GM20431 (cell line): ENCODE data around the gene MAML1.
"Not testable (repeated sequence)": the region's sequence is repeated elsewhere in the genome, so short reads cannot be mapped to it uniquely, and the experiment has no call there.

Experiments used
- in situ Hi-C: fragments of 300-500 bp; cut with MseI, MboI; formaldehyde crosslinking; loops from one replicate; pipeline ENCODE4 v1.15.0; 2020; ENCODE audit warnings: low sequenced_read_pairs; ENCODE audit not compliant: unreplicated experiment

Gene MAML1

DNA sequence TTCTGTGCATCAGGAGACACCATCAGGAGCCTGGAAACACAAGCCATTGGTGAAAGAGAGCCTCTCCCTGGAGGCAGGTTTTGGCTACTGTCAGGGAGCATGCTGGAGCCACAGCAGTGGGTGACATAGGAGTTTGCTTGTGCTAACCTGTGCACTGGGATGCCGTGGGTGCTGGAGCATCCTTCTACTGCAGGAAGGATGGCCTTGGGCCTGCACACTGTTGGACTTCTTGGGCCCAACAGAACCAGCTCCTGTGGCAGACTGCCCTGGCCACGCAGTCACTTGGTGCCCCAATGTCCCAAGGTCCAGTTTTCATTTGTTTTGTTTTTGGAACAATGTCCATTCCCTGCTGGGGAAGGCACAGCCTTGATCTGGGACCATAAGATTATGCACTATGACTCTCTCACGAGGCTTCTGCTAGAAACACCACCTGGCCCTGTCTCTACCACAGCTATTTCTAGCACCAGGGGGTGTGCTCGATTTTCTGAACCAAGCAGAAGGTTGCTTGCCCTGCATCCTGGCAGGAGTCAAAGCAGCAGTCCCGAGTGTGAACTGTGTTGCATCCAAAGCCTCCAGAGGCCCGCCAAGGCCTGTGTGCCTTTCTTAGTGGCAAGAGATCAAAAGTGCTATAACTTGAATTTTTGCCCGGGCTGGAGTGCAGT, 55.7 kb downstream of the MAML1 start:
- in situ Hi-C loops, result no loop called here

DNA sequence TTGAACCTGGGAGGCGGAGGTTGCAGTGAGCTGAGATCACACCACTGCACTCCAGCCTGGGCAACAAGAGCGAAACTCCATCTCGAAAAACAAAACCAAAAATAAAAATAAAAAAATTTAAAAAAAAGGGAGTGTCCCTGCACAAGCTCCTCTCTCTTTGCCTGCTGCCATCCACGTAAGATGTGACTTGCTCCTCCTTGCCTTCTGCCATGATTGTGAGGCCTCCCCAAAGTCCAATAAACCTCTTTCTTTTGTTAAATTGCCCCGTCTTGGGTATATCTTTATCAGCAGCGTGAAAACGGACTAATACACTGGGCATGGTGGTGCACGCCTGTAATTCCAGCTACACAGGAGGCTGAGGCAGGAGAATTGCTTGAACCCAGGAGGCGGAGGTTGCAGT, 56.7 kb downstream of the MAML1 start:
- in situ Hi-C loops, result not testable (repeated sequence)

DNA sequence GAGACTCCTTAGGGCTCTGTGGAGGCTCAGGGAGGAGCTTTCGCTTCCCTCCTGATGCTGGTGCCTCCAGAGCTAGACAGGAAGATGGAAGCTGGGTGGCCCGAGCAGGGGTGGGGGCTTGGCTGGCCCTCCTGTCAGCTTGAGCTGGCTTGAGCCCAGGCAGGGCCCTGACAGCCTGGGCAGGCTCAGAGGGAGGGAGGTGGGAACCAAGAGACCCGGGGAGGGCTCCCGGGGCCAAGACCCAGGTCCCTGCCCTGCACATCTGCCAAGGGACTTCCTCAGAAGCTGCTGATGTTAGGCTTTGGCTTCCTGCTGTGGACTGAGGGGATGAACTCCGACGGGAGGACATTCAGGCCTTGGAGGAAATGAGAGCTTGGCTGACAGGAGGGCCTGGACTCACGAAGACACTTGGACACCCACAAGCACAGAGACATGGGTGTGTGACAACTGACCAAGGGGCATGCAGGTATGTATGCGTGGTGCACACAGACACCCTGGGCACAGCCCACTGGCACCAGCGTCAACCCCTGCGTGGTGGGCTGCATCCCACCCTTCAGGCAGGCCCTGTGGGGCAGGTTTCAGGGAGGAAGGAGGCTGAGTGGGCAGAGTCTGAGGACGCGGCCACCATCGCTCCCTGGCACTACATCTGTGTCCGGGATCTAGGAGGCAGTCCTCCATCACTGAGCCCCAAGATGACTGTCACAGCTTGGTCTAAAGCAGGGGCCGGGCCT, 59.4 kb downstream of the MAML1 start:
- in situ Hi-C loops, result no loop called here

DNA sequence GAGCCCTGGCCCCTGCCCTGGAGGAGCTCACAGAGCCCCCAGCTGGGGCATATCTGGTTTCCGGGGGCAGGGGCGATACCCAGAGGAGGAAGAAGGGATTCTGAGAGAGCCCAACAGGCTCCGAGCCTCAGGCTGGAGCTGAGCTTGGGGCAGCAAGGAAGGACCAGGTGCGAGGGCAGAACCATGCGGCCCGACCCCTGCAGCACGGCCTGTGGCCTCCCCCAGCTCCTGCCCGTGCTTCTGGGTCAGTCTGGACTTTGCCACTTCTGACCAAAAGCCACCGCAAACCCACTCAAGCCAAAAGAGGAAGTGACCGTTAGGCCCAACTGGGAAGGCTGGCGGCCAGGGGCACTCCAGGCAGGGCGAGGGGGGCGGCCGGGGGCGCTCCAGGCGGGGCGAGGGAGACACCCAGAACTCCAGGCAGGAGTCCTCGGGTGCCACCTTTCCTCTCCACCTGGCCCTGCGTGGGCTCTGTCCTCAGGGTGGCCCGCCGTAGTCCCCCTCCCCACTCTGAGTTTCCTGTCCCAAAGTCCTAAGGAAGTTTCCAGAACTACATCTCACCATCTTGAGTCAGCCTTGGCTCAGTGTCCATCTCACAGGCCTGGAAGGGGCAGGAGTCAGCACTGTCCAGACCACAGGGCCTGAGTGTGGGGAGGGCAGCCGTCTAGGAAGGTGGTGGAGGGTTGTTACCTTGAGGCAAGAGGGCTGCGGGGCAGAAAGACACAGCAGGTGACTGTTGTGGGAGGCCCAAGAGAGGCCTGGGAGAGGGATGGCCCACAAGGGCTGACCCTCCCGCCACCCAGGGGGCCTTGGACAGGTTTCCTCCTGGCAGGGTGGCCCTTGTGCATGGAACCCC, 60.2 kb downstream of the MAML1 start:
- in situ Hi-C loops, result no loop called here

DNA sequence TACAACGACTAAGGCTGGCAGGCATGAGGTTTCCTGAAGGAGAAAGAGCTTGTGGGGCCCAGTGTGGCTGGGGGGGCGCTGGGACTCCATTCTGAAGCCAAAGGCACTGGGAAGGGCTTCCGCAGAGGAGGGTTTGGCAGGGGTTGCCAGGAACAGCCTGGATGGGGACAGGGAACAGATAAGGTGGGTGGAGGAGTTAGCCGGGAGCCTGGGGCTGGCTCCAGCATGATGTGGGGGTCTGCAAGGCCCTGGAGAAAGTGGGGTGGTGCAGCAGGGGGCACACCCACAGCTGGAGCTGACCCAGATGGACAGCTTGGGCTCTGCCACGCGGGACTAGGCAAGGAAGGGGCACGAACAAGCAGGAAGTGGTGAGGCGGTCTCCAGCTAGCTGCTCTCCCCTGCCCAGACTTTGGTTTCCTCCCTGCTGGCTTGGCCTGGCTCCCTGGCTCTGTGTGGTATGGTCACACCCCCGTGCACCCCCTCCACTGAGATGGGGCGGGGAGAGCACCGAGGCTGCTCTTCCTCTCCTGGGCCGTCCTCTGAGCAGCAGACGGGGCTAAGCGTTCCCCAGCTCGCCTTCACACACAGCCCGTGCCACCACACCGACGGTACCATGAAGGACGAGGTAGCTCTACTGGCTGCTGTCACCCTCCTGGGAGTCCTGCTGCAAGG, 61.0 kb downstream of the MAML1 start, which contains the start of gene LTC4S:
TSS of gene LTC4S (plus strand) at position 519 of the 672 bp plus-strand sequence. CDS start at position 614, 95 bp downstream.
- in situ Hi-C loops, result no loop called here

DNA sequence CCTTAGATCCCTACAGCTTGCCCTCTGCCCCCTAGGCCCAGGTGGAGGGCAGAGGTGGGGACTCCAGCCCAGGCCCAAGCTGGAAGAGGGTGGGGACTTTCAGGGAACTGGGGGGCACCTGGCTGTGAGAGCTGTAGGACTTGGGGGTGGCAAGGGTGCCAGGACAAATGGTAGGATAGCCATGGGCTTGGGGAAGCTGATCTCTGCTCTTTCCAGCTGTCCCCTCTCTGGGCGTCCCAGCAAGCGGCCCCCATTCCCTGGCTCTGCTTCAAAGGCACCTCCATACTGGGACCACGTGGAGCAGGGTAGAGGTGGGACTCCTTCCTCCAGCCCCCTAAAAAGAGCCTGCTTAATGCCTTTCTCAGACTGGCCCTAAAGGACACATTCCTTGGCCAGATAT, 61.5 kb downstream of the MAML1 start:
- in situ Hi-C loops, result no loop called here

DNA sequence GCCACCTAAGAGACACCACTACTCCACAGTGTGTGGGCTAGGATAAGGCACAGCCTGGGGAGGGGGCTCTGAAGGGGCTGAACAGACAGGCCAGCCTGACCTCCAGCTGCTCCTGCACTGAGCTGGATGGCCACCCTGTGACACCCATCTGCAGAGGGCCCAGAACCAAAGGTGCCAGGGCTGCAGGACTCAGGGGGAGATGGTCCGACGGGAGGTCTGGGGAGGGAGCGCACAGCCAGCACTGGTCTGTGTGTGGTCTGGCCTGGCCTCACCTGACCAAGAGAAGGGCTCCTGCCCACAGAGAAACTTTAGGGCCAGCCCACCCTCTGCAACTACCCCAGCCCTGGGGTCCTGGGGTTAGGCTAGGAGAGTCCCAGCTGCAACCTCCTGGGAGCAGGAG, 62.0 kb downstream of the MAML1 start:
- in situ Hi-C loops, result no loop called here

DNA sequence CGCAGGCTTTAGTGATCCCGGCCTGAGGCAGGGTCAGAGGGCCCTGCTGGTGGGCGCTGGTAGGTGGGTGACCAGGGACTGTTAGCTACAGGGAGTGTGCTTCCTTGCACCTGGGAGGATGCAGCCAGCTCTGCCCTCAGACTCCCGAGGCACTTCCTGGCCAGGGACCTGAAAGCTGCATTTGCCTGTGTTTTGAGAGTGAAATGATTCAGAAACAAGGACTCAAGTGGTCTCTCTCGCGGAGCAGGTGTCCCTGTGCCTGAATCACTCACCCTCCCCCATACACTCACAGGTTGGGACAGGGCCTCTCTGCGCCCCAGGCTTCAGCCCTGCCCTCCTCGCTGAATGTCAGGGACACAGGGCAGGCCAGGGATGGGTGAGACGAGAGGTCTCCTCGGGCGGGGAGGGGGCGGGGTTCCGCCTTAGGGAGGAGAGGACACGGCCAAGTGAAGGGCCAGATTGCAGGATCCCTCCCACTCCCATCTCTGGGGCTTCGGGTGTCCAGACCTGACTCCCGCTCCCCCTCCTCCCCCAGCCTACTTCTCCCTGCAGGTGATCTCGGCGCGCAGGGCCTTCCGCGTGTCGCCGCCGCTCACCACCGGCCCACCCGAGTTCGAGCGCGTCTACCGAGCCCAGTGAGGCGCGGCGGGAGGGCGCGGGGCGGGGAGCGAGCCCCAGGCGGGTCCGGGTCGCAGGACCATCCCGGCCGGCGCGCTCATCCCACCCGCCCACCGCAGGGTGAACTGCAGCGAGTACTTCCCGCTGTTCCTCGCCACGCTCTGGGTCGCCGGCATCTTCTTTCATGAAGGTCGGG, 62.6 kb downstream of the MAML1 start:
- in situ Hi-C loops, result no loop called here

DNA sequence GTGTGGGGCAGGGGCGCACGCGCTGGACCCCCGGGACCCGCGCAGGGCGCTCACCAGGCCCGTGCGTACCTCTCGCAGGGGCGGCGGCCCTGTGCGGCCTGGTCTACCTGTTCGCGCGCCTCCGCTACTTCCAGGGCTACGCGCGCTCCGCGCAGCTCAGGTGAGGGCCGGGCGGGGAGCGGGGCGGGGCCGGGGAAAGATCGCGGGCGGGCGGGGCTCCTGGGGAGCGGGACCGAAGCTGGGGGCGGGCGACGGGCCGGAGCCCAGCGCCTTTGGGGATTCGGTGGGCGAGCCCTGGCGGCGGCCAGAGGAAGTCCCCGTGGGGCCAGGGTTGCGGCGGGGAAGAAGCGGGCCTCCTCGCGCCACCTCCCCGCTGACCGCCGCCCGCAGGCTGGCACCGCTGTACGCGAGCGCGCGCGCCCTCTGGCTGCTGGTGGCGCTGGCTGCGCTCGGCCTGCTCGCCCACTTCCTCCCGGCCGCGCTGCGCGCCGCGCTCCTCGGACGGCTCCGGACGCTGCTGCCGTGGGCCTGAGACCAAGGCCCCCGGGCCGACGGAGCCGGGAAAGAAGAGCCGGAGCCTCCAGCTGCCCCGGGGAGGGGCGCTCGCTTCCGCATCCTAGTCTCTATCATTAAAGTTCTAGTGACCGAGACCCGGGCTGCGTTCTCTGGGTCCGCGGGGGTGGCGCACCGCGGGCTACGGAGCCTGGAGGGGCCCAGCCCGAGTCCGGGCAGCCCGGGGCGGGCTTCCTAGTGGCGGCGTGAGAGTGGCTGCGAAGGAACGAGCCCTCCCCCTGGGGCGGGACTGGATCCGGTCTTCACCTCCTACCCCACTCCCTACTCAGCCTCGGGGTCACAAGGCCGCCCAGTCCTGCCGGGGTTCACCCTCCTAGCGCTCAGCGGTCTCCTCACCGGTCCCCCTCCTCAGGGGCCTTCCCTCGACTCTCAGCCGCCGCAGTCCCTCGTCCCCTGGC, 63.5 kb downstream of the MAML1 start:
- in situ Hi-C loops, result no loop called here

DNA sequence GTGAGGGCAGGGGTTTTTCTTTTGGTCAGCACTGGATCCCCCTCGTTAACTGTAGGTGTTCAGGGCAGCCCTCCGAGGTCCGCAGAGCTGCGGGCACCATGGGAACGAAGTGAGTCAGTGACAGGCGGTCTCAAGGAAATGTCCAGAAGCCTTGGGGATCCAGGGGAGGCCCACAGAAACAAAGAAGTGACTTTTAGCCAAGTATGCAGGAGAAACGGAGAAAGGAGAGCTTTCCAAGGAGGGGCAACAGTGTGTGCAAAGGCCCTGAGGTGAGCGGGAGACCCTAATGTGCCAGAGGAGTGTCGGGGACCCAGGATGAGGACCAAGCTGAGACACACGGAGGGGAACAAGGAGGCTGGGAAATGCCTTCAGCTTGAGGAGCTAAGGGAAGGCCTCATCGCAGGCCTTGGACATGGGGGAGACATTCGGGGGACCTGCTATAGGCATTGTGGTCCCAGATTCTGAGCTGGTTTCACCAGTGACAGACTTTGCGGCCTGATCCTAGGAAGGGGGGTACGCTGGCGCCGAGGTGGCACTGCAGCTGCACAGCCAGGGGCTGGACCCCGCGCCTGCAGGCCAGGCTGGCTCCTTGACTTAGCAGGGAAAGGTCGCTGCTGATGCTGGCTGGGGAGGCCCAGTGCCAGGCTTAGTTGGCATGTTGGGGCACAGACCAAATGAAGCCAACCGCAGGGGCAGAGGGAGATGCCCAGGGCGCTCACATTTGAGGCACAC, 64.4 kb downstream of the MAML1 start:
- in situ Hi-C loops, result no loop called here

DNA sequence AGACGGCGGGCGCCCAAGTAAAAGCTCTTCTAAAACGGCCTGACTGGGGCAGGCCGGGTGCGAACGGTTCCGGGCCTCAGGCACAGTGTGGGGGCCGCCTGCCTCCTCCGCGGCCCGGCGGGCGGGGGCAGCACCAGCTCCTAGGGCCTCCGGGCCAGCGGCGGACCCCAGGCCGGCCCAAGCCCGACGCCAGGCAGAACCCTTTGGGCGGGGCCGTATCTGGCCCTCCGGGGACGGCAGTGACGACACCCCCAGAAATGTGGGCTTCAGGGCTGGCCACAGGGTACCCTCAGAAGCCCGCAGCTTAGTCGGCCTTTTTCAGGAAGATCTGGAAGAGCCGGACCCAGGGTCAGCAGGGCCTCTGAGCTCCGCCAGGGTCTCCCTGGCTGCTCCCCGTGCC, 65.1 kb downstream of the MAML1 start:
- in situ Hi-C loops, result no loop called here

DNA sequence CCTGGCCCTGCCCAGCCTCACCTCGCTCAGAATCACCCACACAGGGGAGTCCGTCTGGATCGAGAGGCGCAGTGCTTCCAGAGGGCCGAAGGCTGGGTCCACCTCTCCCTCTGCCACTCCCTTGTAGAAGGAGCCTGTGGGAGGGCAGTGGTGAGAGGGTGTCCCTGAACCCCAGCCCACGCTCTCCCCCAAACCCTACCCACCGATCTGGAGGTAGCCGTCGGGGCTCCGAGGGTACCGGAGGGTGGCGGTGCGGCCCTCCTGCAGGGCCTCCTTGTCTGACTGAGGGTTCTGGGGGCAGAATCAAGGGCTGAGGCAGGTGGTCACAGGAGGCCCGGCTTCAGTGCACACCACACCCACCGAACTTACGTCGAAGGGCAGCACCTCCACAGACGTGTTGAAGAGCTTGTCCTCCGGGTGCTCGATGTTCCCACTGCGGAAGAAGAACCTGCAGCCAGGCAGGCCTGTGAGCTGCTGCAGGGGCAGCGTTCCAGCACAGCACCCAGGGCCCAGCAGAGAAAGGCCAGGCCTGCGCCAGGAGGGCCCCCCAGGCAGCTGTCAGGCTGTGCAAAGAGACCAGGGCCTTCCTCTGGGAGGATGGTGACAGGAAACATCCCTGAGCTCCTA, 65.6 kb downstream of the MAML1 start:
- in situ Hi-C loops, result no loop called here

DNA sequence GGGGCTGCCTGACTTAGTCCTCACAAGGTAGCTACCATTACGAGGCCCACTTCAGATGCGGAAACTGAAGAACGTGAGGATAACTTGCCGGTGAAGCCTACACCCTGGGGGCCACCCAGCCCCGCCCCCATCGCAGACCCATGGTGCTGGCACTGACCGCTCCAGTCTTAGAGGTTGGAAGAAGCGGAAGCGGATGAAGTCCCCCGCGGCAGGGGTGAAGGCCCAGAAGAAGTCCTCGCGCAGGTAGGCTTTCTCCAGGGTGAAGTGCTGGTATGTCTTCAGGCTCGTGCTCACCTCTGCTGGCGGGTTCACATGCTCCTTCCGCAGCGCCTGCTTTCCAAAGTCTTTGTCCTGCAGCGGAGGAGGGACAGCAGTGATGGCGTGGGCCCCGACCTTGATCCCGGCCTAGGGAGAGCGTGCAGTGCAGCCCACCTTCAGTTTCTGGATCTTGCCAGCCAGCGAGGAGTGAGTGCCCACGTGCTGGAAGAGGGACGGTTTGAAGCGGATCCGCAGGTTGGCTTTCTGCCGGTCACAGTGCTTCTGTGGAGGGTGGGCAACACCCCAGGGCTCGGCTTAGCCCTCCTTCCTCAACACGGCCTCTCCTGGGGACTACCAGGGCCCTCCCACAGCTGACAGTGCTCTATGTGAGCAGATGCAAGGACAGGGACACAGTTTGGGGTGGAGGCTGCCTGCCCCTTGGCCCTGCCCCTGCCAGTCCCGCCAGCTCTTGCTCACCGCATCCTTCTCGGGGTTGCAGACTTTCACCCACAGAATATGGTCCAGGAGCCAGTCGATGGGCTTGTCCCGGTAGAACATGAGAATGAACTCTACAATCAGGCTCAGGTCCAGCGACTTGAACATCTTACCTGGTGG, 66.4 kb downstream of the MAML1 start:
- in situ Hi-C loops, result no loop called here

DNA sequence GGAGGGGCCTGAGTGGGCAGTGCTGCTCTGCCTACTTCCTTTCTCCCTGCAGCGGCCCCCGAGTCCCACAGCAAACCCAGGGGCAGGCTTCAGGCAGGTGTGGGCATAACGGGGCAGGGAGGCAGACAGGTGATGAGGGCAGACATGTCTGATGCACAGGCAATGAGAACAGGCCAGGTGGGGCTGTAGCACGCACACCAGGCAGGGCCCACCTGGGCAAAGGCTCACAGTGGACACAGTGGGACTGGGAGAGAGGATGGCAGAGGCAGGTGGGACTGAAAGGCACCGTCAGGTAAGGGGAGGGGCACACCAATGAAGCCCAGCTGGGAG, 67.0 kb downstream of the MAML1 start:
- in situ Hi-C loops, result no loop called here

DNA sequence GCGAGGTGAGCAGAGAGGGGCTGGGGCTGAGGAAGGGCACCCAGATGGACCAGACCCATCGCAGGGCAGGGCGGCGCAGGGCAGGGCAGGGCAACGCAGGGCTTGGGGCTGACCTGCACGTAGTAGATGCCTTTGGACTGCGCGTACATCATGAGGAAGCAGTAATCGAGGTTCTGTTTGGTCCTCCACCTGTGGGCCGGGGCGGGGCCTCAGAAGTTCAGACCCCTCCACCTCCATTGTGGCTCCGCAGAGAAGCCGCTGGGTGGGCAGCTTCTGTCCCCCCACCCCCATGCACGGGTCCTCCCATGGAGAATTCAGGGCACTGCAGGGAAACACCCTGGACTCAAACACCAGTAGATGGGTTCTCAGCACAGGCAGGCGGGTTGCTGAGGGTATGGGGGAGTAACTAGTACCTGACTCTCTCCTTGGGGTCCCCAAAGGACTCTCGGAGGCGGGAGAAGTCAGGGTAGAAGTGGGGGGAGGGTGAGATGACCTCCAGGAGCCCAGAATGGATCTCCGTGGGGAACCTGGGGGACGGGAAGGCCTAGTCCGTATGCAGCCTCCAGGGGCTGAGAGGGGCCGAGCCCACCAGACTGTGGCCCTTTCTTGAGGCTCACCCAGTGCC, 67.6 kb downstream of the MAML1 start:
- in situ Hi-C loops, result no loop called here

DNA sequence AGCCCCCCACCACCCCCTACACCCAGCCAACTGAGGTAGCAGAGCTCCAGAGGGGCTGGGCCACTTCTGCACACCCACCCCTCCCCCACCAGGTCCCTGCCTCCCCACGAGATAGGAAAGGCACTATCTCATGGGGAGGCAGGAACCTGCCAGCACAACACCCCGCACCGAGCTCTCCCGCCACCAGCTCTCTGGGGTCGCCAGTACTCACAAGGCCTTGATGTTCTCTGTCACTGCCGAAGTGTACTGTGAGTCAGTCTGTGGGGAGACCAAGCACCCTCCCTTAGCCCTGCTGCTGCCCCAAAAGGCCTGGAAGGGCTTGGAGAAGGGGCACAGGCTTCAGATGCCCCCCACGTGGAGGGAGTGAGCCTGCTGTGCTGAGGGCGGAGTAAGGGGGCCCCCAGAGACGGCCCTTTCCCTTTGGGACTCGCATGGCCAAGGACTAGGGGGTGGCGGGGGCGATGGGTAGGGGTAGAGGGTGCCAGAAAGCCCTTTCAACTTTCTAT, 68.1 kb downstream of the MAML1 start:
- in situ Hi-C loops, result no loop called here
